Pulmonary artery endothelial cell (primary cell): ENCODE measurements around the gene ZNF831. TPM values are rescaled to one million over a fixed set of nuclear protein-coding genes. Genes with fewer than 3 reads are reported as not detected.

Source experiments
- DNase-seq: peaks from one replicate; pipeline ENCODE4 v3.0.0-alpha.2; 2011; ENCODE audit warnings: low read depth, low spot score
- total RNA-seq: library from RNA; depleted of rRNA; stranded (reverse); fragments of >200 nt; gene quantifications from 2 replicates; pipeline ENCODE4 v1.2.3, GENCODE V29; 2014

ZNF831 gene
- total RNA-seq, 1 donor from 2014 or later = not detected

DNA sequence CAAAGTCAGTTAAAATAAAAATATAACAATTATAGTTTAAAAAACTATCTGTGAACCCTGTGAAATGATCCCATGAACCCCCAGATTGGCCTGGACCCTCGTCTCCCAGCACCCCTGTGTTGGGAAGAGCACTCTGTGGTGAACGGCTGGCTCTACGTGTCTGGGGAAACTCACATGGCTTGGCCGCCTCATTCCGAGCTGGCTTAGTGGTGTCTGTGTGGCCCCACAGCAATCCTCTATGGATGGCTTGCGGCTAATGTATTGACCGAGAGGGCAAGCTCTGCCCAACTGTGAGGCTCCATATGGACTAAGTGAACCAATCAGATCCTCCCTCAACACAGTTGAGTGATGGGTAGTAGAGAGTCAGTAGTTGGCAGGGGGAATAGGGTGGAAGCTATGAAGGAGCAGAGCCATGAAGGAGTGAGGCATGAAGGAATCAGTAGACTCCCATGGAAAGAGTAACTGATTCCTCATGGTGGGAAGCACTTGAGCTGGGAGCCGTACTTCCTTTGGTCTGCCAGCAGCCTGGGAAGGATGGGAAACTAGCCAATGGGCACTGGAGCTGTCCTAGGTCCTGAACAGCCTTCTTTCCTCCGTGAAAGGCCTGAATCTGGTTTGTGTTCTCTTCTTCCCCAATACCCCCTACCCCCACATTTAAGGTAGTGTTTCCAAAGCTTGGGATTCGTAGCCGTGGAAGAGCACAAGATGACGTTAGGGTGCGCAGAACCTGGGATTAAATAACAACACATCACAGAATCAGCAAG is 21.6 kb upstream of the ZNF831 start:
- DNase-seq = no peak

DNA sequence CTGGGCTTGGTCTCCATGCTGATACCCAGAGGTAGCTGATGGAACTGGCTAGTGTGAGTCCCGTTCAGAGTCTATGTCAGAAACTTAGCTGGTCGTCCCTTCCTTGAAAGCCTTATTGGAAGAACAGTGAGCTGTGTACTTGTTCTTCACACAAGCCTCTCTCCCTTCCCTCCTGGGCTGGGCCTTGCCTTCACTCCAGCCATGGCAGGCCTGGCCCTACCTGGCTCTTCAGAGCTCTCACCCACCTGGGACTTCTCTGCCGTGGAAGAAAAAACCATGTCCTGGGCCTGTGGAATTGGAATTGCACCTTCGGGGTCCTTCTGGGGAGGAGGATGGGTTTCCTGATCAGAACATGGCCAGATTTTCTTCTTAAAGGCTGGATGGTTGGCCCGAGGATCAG is 20.3 kb upstream of the ZNF831 start:
- DNase-seq = no peak

DNA sequence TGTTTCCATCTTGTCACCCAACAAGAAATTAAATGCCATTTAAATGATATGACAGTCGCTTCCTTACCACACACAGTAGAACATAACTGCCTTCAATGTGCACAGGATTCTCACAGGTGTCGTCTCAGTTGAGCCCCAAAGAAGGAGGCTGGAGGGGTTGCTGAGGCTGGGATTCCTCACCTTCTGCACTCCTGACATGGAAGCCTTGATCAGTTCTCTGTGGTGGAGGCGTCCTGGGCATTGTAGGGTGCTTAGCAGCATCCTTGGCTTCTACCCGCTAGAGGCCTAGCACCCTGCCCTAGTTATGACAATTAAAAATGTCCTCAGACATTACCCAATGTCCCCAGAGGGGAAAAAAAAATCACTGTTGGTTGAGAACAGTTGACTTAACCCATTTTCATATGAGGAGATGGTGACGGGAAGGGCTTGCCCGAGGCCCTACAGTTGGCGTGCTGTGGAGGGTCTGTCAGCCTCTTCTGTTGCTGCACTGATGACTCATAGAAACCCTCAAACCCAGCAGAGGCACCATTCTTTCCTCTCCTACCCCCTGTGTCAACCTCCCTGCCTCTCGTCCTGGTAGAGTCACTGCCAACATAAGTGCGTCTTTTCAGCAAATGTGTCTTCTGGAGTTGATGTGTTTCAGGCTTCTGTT is 19.3 kb upstream of the ZNF831 start:
- no peak for DNase-seq

- DNase-seq = no peak
Measured at GRCh38 chr20:59144831-59145196, 18.8 kb upstream of the ZNF831 start.

DNA sequence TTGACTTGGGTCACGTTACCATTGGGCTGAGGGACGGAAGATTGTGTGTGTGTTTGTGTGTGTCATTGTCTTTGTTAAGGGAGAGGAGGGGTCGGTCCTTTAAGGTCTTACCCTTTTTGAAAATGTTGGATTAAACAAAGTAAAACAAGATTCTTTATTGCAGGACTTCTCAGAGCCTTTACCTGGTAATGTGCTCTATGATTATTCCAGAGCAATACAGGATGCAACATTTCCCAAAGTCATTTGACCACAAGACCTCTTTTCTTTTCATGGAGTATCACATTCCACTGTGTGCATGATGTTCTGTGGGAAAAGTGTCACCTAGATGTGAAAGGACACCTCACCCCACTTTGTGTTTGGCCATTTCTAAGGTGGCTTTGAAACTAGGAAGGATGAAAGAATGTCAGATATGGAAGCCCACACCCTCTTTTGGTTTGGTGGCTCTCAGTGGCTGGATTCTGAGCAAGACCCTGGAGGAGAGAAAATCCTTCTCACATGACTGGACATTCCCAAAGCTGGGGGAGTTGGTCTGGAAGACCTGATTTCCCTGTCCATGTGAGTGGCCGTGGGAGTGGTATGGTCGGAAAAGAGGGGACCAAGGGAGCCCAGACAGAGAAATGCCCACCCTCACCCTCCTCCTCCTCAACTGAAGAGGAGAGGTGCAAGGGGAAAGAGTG is 18.2 kb upstream of the ZNF831 start:
- DNase-seq = no peak

GRCh38 chr20:59145924-59146779 is 17.5 kb upstream of the ZNF831 start:
- DNase-seq = no peak

- DNase-seq = no peak
Measured at GRCh38 chr20:59146780-59147565, 16.6 kb upstream of the ZNF831 start.

DNA sequence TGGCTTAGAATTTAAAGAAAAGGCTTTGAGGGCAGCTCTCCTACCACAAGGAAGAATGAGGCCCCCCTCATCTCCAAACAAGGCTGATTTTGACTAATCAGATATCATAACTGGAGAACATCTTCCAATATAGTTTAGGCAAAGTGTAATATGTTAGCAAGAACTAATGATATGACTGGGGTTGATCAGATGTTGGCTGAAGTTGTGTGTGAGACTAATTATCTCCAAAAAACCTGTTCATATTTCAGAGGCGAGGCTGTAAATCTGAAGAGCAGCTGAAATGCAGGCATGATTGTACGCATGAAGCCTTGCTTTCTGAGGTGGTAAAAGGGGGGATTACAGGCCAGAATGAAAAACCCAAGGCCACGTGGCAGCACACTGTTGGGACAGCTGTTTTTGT is 16.0 kb upstream of the ZNF831 start:
- no peak for DNase-seq

DNA sequence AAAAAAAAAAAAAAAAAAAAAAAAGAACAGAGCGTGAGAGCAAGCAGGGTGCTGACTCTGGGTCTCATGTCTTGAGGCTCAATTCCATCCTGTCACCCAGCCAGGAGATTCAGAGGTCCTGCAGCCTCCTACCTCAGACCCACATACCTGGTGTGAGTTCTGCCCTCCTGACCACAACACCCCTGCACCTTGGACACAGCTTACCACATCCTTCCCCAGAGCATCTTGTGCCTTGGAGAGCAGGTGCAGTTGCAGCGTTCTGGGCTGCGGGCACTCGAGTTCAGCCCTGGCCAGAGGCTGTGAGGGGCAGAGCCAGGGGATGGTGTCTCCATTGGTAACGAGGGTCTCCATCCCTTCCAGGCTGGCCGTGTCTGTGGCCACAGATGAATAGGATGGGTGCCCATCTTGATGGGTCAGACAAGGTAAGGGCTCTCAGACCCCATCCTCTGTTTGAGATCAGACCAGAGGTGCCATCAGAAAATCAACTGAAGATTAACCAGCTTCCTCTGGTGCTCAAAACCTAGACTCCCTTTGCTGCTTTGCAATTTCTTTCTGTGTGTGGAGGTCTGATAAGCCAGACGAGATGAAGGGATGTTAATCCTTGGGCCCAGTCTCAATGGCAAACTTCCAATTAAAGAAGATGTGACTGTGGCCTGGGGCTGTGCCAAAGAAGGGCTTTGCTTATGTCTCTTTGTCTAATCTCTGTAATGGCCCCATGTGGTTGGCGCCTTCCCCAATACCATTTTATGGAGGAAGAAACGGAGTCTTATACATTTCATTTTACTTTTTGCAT is 14.7 kb upstream of the ZNF831 start:
- no peak for DNase-seq

- no peak for DNase-seq
Measured at GRCh38 chr20:59149678-59150504, 13.7 kb upstream of the ZNF831 start.

DNA sequence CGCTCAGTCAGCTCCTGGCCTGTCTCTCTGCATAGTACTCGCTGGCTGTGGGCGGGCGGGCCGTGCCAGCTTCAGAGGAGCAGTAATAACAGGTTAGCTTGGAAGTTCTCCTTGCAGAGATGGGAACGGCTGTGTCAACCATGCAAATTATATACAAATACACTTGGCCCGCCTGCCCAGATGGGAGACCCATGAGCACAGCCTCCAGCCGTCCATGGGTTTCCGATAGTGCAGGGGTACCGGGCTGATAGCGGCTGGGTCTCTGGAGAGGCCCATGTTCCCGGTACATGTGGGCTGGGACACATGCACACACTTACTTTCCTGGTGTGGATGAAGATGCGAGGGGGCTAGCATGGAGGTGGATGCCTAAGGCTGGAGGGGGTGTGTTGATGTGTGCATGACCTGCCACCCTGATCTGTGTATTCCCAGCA is 12.8 kb upstream of the ZNF831 start:
- no peak for DNase-seq

- no peak for DNase-seq
Measured at GRCh38 chr20:59151391-59151790, 12.2 kb upstream of the ZNF831 start.

DNA sequence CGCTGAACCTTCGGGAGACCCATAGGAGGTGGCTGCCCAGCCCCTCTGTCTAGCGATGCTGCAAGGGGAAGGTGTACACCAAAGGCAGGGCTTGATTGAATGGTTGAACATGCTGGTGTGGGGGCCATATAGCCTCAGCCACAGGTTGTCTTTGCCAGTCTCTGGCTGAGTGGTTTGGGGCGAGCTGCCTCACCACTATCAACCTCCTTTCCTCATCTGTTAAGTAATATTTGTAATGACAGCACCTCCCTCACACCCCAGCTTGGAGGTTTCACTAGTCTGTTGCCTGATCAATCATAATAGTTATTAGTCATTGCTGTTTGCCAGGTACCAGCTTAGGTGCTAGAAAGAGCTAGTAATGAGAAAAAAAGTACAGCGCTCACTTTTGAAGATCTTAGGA is 11.8 kb upstream of the ZNF831 start:
- no peak for DNase-seq

- no peak for DNase-seq
Measured at GRCh38 chr20:59152559-59153354, 10.9 kb upstream of the ZNF831 start.

DNA sequence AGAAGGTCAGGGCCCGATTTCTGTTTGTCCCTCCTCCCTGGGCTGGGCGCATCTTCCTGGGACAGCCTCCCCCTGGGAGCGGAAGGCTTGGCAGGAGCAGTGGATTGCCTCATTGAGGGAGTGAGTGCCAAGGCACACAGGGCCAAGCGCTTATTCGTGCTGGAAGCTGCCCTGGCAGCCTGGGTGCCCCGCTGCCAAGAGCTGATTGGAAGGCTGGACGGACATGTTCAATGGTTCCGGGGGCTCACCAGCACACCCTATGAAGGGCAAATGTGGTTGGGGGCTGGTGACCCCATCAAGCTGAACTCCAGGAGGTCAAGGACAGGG is 10.3 kb upstream of the ZNF831 start:
- no peak for DNase-seq

GRCh38 chr20:59153832-59154231 is 9.8 kb upstream of the ZNF831 start:
- no peak for DNase-seq

DNA sequence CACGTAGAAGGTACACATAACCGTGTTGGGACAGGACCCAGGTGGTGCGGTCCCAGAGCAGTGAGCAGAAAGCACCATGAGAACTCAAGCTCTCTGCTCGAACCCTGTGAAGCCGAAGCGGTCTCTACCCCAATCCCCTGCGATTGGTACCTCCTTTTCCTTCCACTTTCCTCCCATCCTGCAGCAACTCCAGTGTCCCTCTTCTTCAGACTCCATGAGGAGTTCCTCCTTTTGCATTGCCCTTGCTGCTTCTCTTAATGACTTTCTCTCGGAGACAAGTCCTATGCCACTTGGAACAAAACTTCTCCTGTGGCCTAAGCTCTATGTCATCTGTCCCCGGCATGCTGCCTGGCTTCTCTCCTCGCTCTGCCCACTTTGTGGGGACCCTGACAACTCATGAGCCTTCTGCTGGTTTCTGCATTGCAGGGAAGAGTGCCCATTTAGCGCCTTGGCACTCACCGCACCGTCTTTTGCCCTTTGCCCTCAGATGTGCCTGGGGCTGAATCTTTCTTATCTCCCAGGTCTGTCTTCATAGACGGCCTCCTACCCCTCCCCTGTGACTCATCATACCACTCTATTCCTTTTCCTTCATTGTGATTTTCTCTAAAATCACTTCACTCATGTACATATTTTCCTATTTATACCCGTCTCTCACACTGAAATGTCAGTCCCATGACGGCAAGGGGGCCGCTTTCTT is 9.2 kb upstream of the ZNF831 start:
- DNase-seq = no peak

- DNase-seq = no peak
Measured at GRCh38 chr20:59157064-59157463, 6.6 kb upstream of the ZNF831 start.
